GM23338 (cell line): ENCODE data around the gene GALNT9. TPM values are rescaled to one million over a fixed set of nuclear protein-coding genes. Genes with fewer than 3 reads are reported as not detected.

Experiments
- ATAC-seq: fragments of 200-7000 bp; cut with Tn5 transposase; 3 replicates; pipeline ENCODE4 v1.9.1; 2020
- DNase-seq: peaks from one replicate; pipeline ENCODE4 v3.0.0-alpha.2; 2015; ENCODE audit warnings: low spot score
- H2AFZ ChIP-seq: fragments of 200-600 bp; sonication (generic); 2 replicates; pipeline ENCODE4 v1.8.0; 2016; ENCODE audit warnings: antibody characterized with exemption, mild to moderate bottlenecking, moderate library complexity
- H3F3A ChIP-seq: fragments of 200-600 bp; sonication (generic); replicated peaks from 2 replicates; pipeline ENCODE4 v1.8.0; 2017; ENCODE audit warnings: antibody characterized with exemption, mixed run types, low read depth
- H3K27ac ChIP-seq: fragments of 200-600 bp; sonication (generic); 2 replicates; pipeline ENCODE4 v1.6.1; 2016; ENCODE audit warnings: low read depth
- H3K27me3 ChIP-seq: fragments of 200-600 bp; sonication (generic); 2 replicates; pipeline ENCODE4 v1.8.0; 2016; ENCODE audit warnings: mild to moderate bottlenecking, mixed run types, moderate library complexity; ENCODE audit not compliant: insufficient read depth
- H3K36me3 ChIP-seq: fragments of 200-600 bp; sonication (generic); 2 replicates; pipeline ENCODE4 v1.8.0; 2016; ENCODE audit warnings: mild to moderate bottlenecking; ENCODE audit not compliant: insufficient read depth
- H3K4me1 ChIP-seq: fragments of 200-600 bp; sonication (generic); 2 replicates; pipeline ENCODE4 v1.8.0; 2016; ENCODE audit warnings: mild to moderate bottlenecking, moderate library complexity; ENCODE audit not compliant: insufficient read depth
- H3K4me2 ChIP-seq: fragments of 200-600 bp; sonication (generic); 2 replicates; pipeline ENCODE4 v1.7.1; 2017; ENCODE audit warnings: mixed run types
- H3K4me3 ChIP-seq: fragments of 200-600 bp; sonication (generic); 2 replicates; pipeline ENCODE4 v1.6.1; 2016; ENCODE audit warnings: mixed run types
- H3K79me2 ChIP-seq: fragments of 200-600 bp; sonication (generic); replicated peaks from 2 replicates; pipeline ENCODE4 v1.8.0; 2017; ENCODE audit warnings: mild to moderate bottlenecking; ENCODE audit not compliant: insufficient read depth
- H3K9me2 ChIP-seq: fragments of 200-600 bp; sonication (generic); 2 replicates; pipeline ENCODE4 v1.8.0; 2017; ENCODE audit not compliant: insufficient read depth
- H4K20me1 ChIP-seq: fragments of 200-600 bp; sonication (generic); replicated peaks from 2 replicates; pipeline ENCODE4 v1.8.0; 2017; ENCODE audit warnings: mild to moderate bottlenecking; ENCODE audit not compliant: insufficient read depth
- H3K27ac Mint-ChIP-seq: 2 replicates; pipeline ENCODE4 v1.8.0; 2020; ENCODE audit warnings: inconsistent platforms, mild to moderate bottlenecking, moderate library complexity, mixed read lengths
- H3K27me3 Mint-ChIP-seq: 3 replicates; pipeline ENCODE4 v1.8.0; 2022; ENCODE audit warnings: low read depth, mild to moderate bottlenecking, moderate library complexity, mixed read lengths, inconsistent platforms; ENCODE audit not compliant: insufficient read depth, poor library complexity
- H3K36me3 Mint-ChIP-seq: 3 replicates; pipeline ENCODE4 v1.8.0; 2021; ENCODE audit warnings: low read depth, mild to moderate bottlenecking, inconsistent platforms, moderate library complexity, mixed read lengths
- H3K4me1 Mint-ChIP-seq: 3 replicates; pipeline ENCODE4 v1.8.0; 2020; ENCODE audit warnings: mild to moderate bottlenecking, inconsistent platforms, mixed read lengths
- H3K4me3 Mint-ChIP-seq: 3 replicates; pipeline ENCODE4 v1.8.0; 2021; ENCODE audit warnings: moderate library complexity, mild to moderate bottlenecking, inconsistent platforms, mixed read lengths
- H3K9me3 Mint-ChIP-seq: 3 replicates; pipeline ENCODE4 v1.8.0; 2020; ENCODE audit warnings: moderate library complexity, mild to moderate bottlenecking, inconsistent platforms, mixed read lengths
- CREB1 ChIP-seq: fragments of 250-450 bp; sonication (Bioruptor Pico); IDR thresholded peaks from 2 replicates; pipeline ENCODE4 v1.5.0; 2020; ENCODE audit warnings: low read depth, mild to moderate bottlenecking, moderate library complexity
- CTCF ChIP-seq, 2 experiments: fragments of 200-600 bp in 1 of 2; sonication (generic) in 1 of 2; conservative IDR thresholded peaks; 2 replicates each; pipeline versions ENCODE4 v1.5.1 to v1.6.1; 2016 to 2017; ENCODE audit warnings: antibody characterized with exemption in 2 of 2, low read depth in 2 of 2, mild to moderate bottlenecking in 2 of 2, moderate library complexity in 1 of 2
- ETS1 ChIP-seq: IDR thresholded peaks from 2 replicates; pipeline ENCODE4 v1.6.1; 2016; ENCODE audit warnings: antibody characterized with exemption
- EZH2 ChIP-seq: fragments of 200-600 bp; sonication (generic); IDR thresholded peaks from one replicate; pipeline ENCODE4 v1.8.0; 2017; ENCODE audit warnings: antibody characterized with exemption, mild to moderate bottlenecking, low read depth; ENCODE audit not compliant: unreplicated experiment
- EZH2phosphoT487 ChIP-seq: fragments of 200-600 bp; sonication (generic); IDR thresholded peaks from one replicate; pipeline ENCODE4 v1.8.1; 2018; ENCODE audit warnings: antibody characterized with exemption; ENCODE audit not compliant: unreplicated experiment
- JUNB ChIP-seq: IDR thresholded peaks from one replicate; pipeline ENCODE4 v1.6.1; 2016; ENCODE audit warnings: antibody characterized with exemption; ENCODE audit not compliant: unreplicated experiment
- NANOG ChIP-seq: IDR thresholded peaks from 2 replicates; pipeline ENCODE4 v1.6.1; 2016; ENCODE audit warnings: antibody characterized with exemption, borderline replicate concordance
- POLR2AphosphoS5 ChIP-seq: IDR thresholded peaks from 2 replicates; pipeline ENCODE4 v1.6.1; 2016; ENCODE audit warnings: antibody characterized with exemption, low read depth
- REST ChIP-seq: IDR thresholded peaks from one replicate; pipeline ENCODE4 v1.6.1; 2018; ENCODE audit warnings: antibody characterized with exemption; ENCODE audit not compliant: unreplicated experiment
- STAT1 ChIP-seq: IDR thresholded peaks from one replicate; pipeline ENCODE4 v1.6.1; 2016; ENCODE audit warnings: antibody characterized with exemption; ENCODE audit not compliant: unreplicated experiment
- ZNF114 ChIP-seq: fragments of 250-450 bp; sonication (Bioruptor Pico); IDR thresholded peaks from 2 replicates; pipeline ENCODE4 v1.5.0; 2020; ENCODE audit warnings: mild to moderate bottlenecking, moderate library complexity
- ZNF331 ChIP-seq: fragments of 250-450 bp; sonication (Bioruptor Pico); IDR thresholded peaks from 2 replicates; pipeline ENCODE4 v1.5.0; 2020; ENCODE audit warnings: low read depth, mild to moderate bottlenecking, moderate library complexity
- ZNF462 ChIP-seq: fragments of 250-450 bp; sonication (Bioruptor Pico); IDR thresholded peaks from 2 replicates; pipeline ENCODE4 v1.5.0; 2020; ENCODE audit warnings: mild to moderate bottlenecking, moderate library complexity
- polyA plus RNA-seq: library from polyadenylated mRNA; unstranded; fragments of >200 nt; fragmentation: Nextera tagmentation; extraction: Ambion mirVana; gene quantifications from 2 replicates; pipeline ENCODE4 v1.2.1, GENCODE V29; 2016
- total RNA-seq: library from RNA; depleted of rRNA; stranded (reverse); fragments of >200 nt; shearing (Covaris generic); gene quantifications from 2 replicates; pipeline ENCODE4 v1.2.3, GENCODE V29; 2014

GALNT9 gene
- total and polyA plus RNA-seq, 2 experiments from 2014 or later = 0.81 to 2.5 TPM

GRCh38 chr12:132206046-132206434 lies 123.3 kb downstream of the GALNT9 start:
- H3K9me2 ChIP-seq = no peaks in the 10 kb centered on the region
- no peak overlapping the region for H3K4me3 ChIP-seq
- Mint-ChIP-seq H3K4me1 (no peaks in the 10 kb centered on the region), H3K4me3 (no peak overlapping the region), H3K36me3 (no peaks in the 10 kb centered on the region), H3K27ac (no peak overlapping the region), H3K9me3 (no peaks in the 10 kb centered on the region), H3K27me3 (peaks cover 29% of the 10 kb centered on the region)
- no peak for ATAC-seq
- no peaks in the 10 kb centered on the region for H3F3A ChIP-seq
- H3K27me3 ChIP-seq = no peaks in the 10 kb centered on the region
- no peak overlapping the region for H3K4me2 ChIP-seq
- no peaks in the 10 kb centered on the region for H3K36me3 ChIP-seq
- no peaks in the 10 kb centered on the region for H3K4me1 ChIP-seq
- no peak overlapping the region for H2AFZ ChIP-seq
- H3K79me2 ChIP-seq = no peaks in the 10 kb centered on the region
- H4K20me1 ChIP-seq = no peaks in the 10 kb centered on the region
- TF ChIP-seq CTCF (conservative IDR thresholded peaks at IDR 0.05; ENCODE audit: low read depth in 2 of 2) = no peak
- no peak for TF ChIP-seq ZNF462 (CRISPR knock-in tag)
- no peak for TF ChIP-seq ZNF331
- TF ChIP-seq POLR2AphosphoS5 = no peak
- TF ChIP-seq ETS1 = no peak
- TF ChIP-seq EZH2 = no peak
- no peak for TF ChIP-seq JUNB
- TF ChIP-seq REST = no peak
- no peak for TF ChIP-seq NANOG
- no peak for TF ChIP-seq ZNF114 (CRISPR knock-in tag)
- no peak for TF ChIP-seq EZH2phosphoT487
- no peak for TF ChIP-seq CREB1 (CRISPR knock-in tag)
- no peak for TF ChIP-seq STAT1
- DNase-seq = no peak
- no peak overlapping the region for H3K27ac ChIP-seq
